ENCODE data around the gene SH3BP5L.

Gene SH3BP5L

GRCh38 chr1:248817065-248817464 lies 8.7 kb downstream of the SH3BP5L start:
- no peak overlapping the region for H3K4me3 ChIP-seq (replicated peaks; ENCODE audit: low read depth, low read length)
- no peak for DNase-seq (ENCODE audit: extremely low read depth, low read depth)
- no peak for TF ChIP-seq CTCF (IDR thresholded peaks at IDR 0.05; ENCODE audit: low read depth, low read length, missing control alignments)

GRCh38 chr1:248816042-248816851 lies 9.5 kb downstream of the SH3BP5L start:
- no peak for TF ChIP-seq CTCF (IDR thresholded peaks at IDR 0.05; ENCODE audit: low read depth, low read length, missing control alignments)

GRCh38 chr1:248815407-248816034 lies 10.2 kb downstream of the SH3BP5L start:
- H3K4me3 ChIP-seq (replicated peaks; ENCODE audit: low read depth, low read length), result no peak overlapping the region
- no peak for TF ChIP-seq CTCF (IDR thresholded peaks at IDR 0.05; ENCODE audit: low read depth, low read length, missing control alignments)

More at GRCh38 chr1:248816042-248816851, 9.5 kb downstream of the SH3BP5L start:
- DNase-seq (ENCODE audit: extremely low read depth, low read depth), result no peak
- no peak overlapping the region for H3K4me3 ChIP-seq (replicated peaks; ENCODE audit: low read depth, low read length)

GRCh38 chr1:248814351-248814750 lies 11.4 kb downstream of the SH3BP5L start:
- H3K4me3 ChIP-seq (replicated peaks; ENCODE audit: low read depth, low read length), result no peak overlapping the region
- no peak for DNase-seq (ENCODE audit: extremely low read depth, low read depth)
- no peak for TF ChIP-seq CTCF (IDR thresholded peaks at IDR 0.05; ENCODE audit: low read depth, low read length, missing control alignments)

More at GRCh38 chr1:248815407-248816034, 10.2 kb downstream of the SH3BP5L start:
- DNase-seq (ENCODE audit: extremely low read depth, low read depth), result no peak

- TF ChIP-seq CTCF (IDR thresholded peaks at IDR 0.05; ENCODE audit: low read depth, low read length, missing control alignments), result no peak
- DNase-seq (ENCODE audit: extremely low read depth, low read depth), result no peak
- no peak overlapping the region for H3K4me3 ChIP-seq (replicated peaks; ENCODE audit: low read depth, low read length)
Observed at GRCh38 chr1:248813546-248813945, 12.2 kb downstream of the SH3BP5L start.

- no peak for DNase-seq (ENCODE audit: extremely low read depth, low read depth)
- no peak for TF ChIP-seq CTCF (IDR thresholded peaks at IDR 0.05; ENCODE audit: low read depth, low read length, missing control alignments)
- H3K4me3 ChIP-seq (replicated peaks; ENCODE audit: low read depth, low read length), result no peak overlapping the region
Observed at GRCh38 chr1:248812736-248813425, 12.8 kb downstream of the SH3BP5L start.

Measured in HFF-Myc (cell line).